A549 (cell line): ENCODE results near the gene DENND2D.

Source experiments
- EP300 ChIP-seq, 2 experiments: fragments of >200 bp; sonication (Bioruptor Twin); formaldehyde crosslinking; IDR thresholded peaks; 2 replicates in 1 of 2; 3 replicates in 1 of 2; pipeline ENCODE4 v1.6.1; 2016 to 2017
- RCOR1 ChIP-seq: fragments of 150-350 bp; IDR thresholded peaks from 2 replicates; pipeline ENCODE4 v1.6.1; 2014; ENCODE audit warnings: antibody characterized with exemption, low read length, low read depth
- TF ChIP-seq, protein P1 (sequence below): fragments of >200 bp; sonication (Bioruptor Twin); formaldehyde crosslinking; IDR thresholded peaks from 3 replicates; pipeline ENCODE4 v1.5.1; 2016
- TF ChIP-seq, protein P2 (sequence below): fragments of 200-600 bp; sonication (generic); IDR thresholded peaks from 2 replicates; pipeline ENCODE4 v1.6.1; 2016; ENCODE audit warnings: antibody characterized with exemption, mild to moderate bottlenecking, moderate library complexity

DNA sequence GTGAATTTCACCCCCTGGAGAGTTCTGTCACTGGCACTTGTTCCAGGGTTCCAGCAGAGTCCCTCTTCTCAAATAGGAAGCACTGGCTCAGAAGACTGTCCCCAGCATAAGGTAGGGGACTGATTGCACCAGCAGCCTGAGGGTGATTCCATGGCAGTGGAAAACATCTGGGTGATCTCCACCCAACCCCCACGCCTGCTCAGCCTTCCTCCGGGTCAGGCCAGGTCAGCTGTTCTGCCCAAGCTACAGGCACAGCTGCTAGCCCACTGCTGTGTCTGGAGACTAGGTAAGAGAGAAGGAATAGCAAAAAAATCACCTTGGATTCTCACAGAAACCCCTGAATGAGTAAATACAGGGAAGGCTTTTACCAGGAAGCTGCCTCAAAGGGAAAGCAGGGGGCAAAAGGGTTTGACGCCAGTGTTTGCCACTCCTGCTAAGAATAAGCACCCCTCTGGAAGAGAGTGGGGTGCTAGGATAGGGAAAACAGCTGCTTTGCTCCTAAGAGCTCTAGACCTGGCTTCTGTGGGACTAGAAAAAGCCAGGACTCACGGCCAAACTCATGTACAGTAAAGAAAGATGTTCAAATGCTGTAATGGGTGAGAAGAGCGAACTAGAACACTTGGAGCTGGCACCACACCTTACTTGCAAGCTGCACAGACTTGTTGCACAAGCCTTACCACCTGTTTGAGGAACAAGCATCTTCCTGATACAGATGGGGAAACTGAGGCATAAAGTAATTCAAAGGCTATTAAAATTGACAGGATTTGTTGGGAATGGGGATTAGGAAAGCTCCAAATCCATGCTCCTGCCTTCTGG lies 1.0 kb upstream of the DENND2D start:
- TF ChIP-seq RCOR1, result no peak
- TF ChIP-seq EP300 (IDR thresholded peaks at IDR 0.05), result no peak
- TF ChIP-seq, protein P1, sequence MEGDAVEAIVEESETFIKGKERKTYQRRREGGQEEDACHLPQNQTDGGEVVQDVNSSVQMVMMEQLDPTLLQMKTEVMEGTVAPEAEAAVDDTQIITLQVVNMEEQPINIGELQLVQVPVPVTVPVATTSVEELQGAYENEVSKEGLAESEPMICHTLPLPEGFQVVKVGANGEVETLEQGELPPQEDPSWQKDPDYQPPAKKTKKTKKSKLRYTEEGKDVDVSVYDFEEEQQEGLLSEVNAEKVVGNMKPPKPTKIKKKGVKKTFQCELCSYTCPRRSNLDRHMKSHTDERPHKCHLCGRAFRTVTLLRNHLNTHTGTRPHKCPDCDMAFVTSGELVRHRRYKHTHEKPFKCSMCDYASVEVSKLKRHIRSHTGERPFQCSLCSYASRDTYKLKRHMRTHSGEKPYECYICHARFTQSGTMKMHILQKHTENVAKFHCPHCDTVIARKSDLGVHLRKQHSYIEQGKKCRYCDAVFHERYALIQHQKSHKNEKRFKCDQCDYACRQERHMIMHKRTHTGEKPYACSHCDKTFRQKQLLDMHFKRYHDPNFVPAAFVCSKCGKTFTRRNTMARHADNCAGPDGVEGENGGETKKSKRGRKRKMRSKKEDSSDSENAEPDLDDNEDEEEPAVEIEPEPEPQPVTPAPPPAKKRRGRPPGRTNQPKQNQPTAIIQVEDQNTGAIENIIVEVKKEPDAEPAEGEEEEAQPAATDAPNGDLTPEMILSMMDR, result no peak
- TF ChIP-seq, protein P2, sequence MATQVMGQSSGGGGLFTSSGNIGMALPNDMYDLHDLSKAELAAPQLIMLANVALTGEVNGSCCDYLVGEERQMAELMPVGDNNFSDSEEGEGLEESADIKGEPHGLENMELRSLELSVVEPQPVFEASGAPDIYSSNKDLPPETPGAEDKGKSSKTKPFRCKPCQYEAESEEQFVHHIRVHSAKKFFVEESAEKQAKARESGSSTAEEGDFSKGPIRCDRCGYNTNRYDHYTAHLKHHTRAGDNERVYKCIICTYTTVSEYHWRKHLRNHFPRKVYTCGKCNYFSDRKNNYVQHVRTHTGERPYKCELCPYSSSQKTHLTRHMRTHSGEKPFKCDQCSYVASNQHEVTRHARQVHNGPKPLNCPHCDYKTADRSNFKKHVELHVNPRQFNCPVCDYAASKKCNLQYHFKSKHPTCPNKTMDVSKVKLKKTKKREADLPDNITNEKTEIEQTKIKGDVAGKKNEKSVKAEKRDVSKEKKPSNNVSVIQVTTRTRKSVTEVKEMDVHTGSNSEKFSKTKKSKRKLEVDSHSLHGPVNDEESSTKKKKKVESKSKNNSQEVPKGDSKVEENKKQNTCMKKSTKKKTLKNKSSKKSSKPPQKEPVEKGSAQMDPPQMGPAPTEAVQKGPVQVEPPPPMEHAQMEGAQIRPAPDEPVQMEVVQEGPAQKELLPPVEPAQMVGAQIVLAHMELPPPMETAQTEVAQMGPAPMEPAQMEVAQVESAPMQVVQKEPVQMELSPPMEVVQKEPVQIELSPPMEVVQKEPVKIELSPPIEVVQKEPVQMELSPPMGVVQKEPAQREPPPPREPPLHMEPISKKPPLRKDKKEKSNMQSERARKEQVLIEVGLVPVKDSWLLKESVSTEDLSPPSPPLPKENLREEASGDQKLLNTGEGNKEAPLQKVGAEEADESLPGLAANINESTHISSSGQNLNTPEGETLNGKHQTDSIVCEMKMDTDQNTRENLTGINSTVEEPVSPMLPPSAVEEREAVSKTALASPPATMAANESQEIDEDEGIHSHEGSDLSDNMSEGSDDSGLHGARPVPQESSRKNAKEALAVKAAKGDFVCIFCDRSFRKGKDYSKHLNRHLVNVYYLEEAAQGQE, result no peak
